H1 (cell line): ENCODE measurements around the gene NUPR1. TPM values are rescaled to one million over a fixed set of nuclear protein-coding genes. Genes with fewer than 3 reads are reported as not detected.

Source experiments
- CTCF ChIA-PET: fragments of 300-600 bp; sonication (Branson Sonifier 250); formaldehyde crosslinking; loops from one replicate; lab custom pipeline; 2021; ENCODE audit not compliant: partially characterized antibody; lab: Charles Lee
- POLR2A ChIA-PET: fragments of 300-600 bp; sonication (Branson Sonifier 250); formaldehyde crosslinking; loops from one replicate; lab custom pipeline; 2021; ENCODE audit warnings: inconsistent platforms; ENCODE audit not compliant: partially characterized antibody; lab: Charles Lee
- DNase-seq, 2 experiments: peaks; one replicate each; pipeline versions ENCODE4 v3.0.0 to v3.0.0-alpha.2; 2010 to 2022; ENCODE audit warnings: low spot score in 2 of 2, low read depth in 1 of 2, mixed read lengths in 1 of 2
- FAIRE-seq: peaks from 2 replicates; lab custom pipeline; 2011; peaks lifted over from hg19 to GRCh38; lab: Jason Lieb, UNC
- H2AFZ ChIP-seq: 2 replicates; pipeline ENCODE4 v1.8.1; 2012; ENCODE audit warnings: low read length, inconsistent platforms
- H2AK5ac ChIP-seq: 2 replicates; pipeline ENCODE4 v1.6.1; 2013; ENCODE audit warnings: low read depth, low read length
- H2BK120ac ChIP-seq: replicated peaks from 2 replicates; pipeline ENCODE3; 2013; ENCODE audit warnings: low read depth, low read length, inconsistent platforms
- H2BK12ac ChIP-seq: 2 replicates; pipeline ENCODE4 v1.6.1; 2013; ENCODE audit warnings: low read depth, low read length
- H2BK15ac ChIP-seq: 2 replicates; pipeline ENCODE4 v1.6.1; 2013; ENCODE audit warnings: low read length
- H2BK20ac ChIP-seq: 2 replicates; pipeline ENCODE4 v1.6.1; 2013; ENCODE audit warnings: low read length
- H2BK5ac ChIP-seq: 2 replicates; pipeline ENCODE4 v1.6.1; 2013; ENCODE audit warnings: low read depth, low read length
- H3K14ac ChIP-seq: 2 replicates; pipeline ENCODE4 v1.6.1; 2013; ENCODE audit warnings: inconsistent platforms; ENCODE audit not compliant: insufficient read length
- H3K18ac ChIP-seq: 2 replicates; pipeline ENCODE4 v1.6.1; 2013; ENCODE audit warnings: low read length; ENCODE audit errors: extremely low read depth
- H3K23ac ChIP-seq: 2 replicates; pipeline ENCODE4 v1.6.1; 2013; ENCODE audit warnings: inconsistent platforms; ENCODE audit not compliant: insufficient read length
- H3K23me2 ChIP-seq: 2 replicates; pipeline ENCODE4 v1.6.1; 2013; ENCODE audit warnings: low read depth, low read length
- H3K27ac ChIP-seq: 2 replicates; pipeline ENCODE4 v1.6.1; 2011; ENCODE audit warnings: low read depth, low read length, inconsistent platforms
- H3K27me3 ChIP-seq, 4 experiments: replicated peaks in 1 of 4; 1 replicate in 1 of 4; 2 replicates in 3 of 4; pipeline versions ENCODE4 v1.6.1 to v1.8.1; 2011 to 2013; ENCODE audit warnings: low read length in 3 of 4, mild to moderate bottlenecking in 3 of 4, inconsistent platforms in 2 of 4, mixed read lengths in 2 of 4, moderate library complexity in 1 of 4; ENCODE audit not compliant: control insufficient read depth in 3 of 4, insufficient read depth in 3 of 4; ENCODE audit errors: extremely low read depth in 1 of 4
- H3K36me3 ChIP-seq, 4 experiments: 2 replicates each; pipeline versions ENCODE4 v1.6.1 to v1.8.1; 2011 to 2013; ENCODE audit warnings: mild to moderate bottlenecking in 4 of 4, low read length in 3 of 4, moderate library complexity in 2 of 4, control low read depth in 1 of 4, inconsistent platforms in 1 of 4; ENCODE audit not compliant: insufficient read depth in 4 of 4, control insufficient read depth in 2 of 4
- H3K4ac ChIP-seq: replicated peaks from 2 replicates; pipeline ENCODE3; 2013; ENCODE audit warnings: low read length, low read depth, mixed read lengths, inconsistent platforms; ENCODE audit not compliant: insufficient read length
- H3K4me1 ChIP-seq, 4 experiments: replicated peaks in 1 of 4; 1 replicate in 1 of 4; 2 replicates in 3 of 4; pipeline versions ENCODE4 v1.6.1 to v1.8.1; 2011 to 2013; ENCODE audit warnings: low read length in 3 of 4, inconsistent platforms in 2 of 4, mixed read lengths in 1 of 4; ENCODE audit not compliant: insufficient read depth in 4 of 4, control insufficient read depth in 3 of 4
- H3K4me2 ChIP-seq, 2 experiments: 2 replicates each; pipeline versions ENCODE4 v1.6.1 to v1.8.1; 2011 to 2013; ENCODE audit warnings: low read depth in 2 of 2, low read length in 2 of 2, control low read depth in 1 of 2, inconsistent platforms in 1 of 2, mild to moderate bottlenecking in 1 of 2; ENCODE audit not compliant: insufficient read depth in 1 of 2
- H3K4me3 ChIP-seq, 4 experiments: fragments of 200-600, 300-600 bp in 1 of 4; sonication (generic), shearing (Covaris generic), sonication (Bioruptor Twin) in 1 of 4; 2 replicates each; pipeline versions ENCODE4 v1.5.1 to v1.8.1; 2011 to 2016; ENCODE audit warnings: low read length in 4 of 4, low read depth in 3 of 4, control low read depth in 2 of 4, inconsistent platforms in 2 of 4, mild to moderate bottlenecking in 2 of 4, mixed read lengths in 1 of 4, moderate library complexity in 1 of 4; ENCODE audit not compliant: insufficient read depth in 2 of 4; ENCODE audit errors: extremely low read depth in 1 of 4
- H3K56ac ChIP-seq: replicated peaks from 2 replicates; pipeline ENCODE3; 2013; ENCODE audit warnings: low read depth, mild to moderate bottlenecking, mixed read lengths, low read length, inconsistent platforms; ENCODE audit not compliant: insufficient read length
- H3K79me1 ChIP-seq: 2 replicates; pipeline ENCODE4 v1.6.1; 2013; ENCODE audit warnings: low read depth, low read length, control low read depth
- H3K79me2 ChIP-seq, 2 experiments: 2 replicates each; pipeline versions ENCODE4 v1.6.1 to v1.8.1; 2012 to 2013; ENCODE audit warnings: low read length in 2 of 2, mild to moderate bottlenecking in 2 of 2, inconsistent platforms in 1 of 2; ENCODE audit not compliant: insufficient read depth in 2 of 2, control insufficient read depth in 1 of 2
- H3K9ac ChIP-seq, 4 experiments: replicated peaks in 1 of 4; 1 replicate in 1 of 4; 2 replicates in 3 of 4; pipeline versions ENCODE4 v1.6.1 to v1.8.1; 2011 to 2013; ENCODE audit warnings: low read depth in 3 of 4, low read length in 3 of 4, control low read depth in 2 of 4, mild to moderate bottlenecking in 2 of 4, moderate library complexity in 2 of 4, inconsistent platforms in 1 of 4; ENCODE audit errors: extremely low read depth in 1 of 4
- H3K9me3 ChIP-seq, 2 experiments: 2 replicates each; pipeline versions ENCODE4 v1.6.1 to v1.8.1; 2012 to 2013; ENCODE audit warnings: mild to moderate bottlenecking in 2 of 2, moderate library complexity in 2 of 2, control low read depth in 1 of 2, inconsistent platforms in 1 of 2, low read depth in 1 of 2, low read length in 1 of 2, mixed read lengths in 1 of 2; ENCODE audit not compliant: insufficient read depth in 2 of 2
- H4K20me1 ChIP-seq, 2 experiments: replicated peaks in 1 of 2; 2 replicates each; pipeline versions ENCODE3 to v1.8.1; 2011 to 2013; ENCODE audit warnings: inconsistent platforms in 2 of 2, low read length in 2 of 2, mild to moderate bottlenecking in 1 of 2; ENCODE audit not compliant: insufficient read depth in 2 of 2, control insufficient read depth in 1 of 2
- H4K5ac ChIP-seq: 2 replicates; pipeline ENCODE4 v1.6.1; 2013; ENCODE audit warnings: low read length, low read depth, mixed read lengths, inconsistent platforms; ENCODE audit not compliant: insufficient read length
- H4K8ac ChIP-seq: 2 replicates; pipeline ENCODE4 v1.8.0; 2013; ENCODE audit warnings: mild to moderate bottlenecking, moderate library complexity, low read length, inconsistent platforms; ENCODE audit not compliant: insufficient read depth; ENCODE audit errors: extremely low read depth
- H4K91ac ChIP-seq: replicated peaks from 2 replicates; pipeline ENCODE3; 2013; ENCODE audit warnings: low read length, mixed read lengths, inconsistent platforms; ENCODE audit not compliant: insufficient read length
- ASH2L ChIP-seq: fragments of 200-600, 300-600 bp; sonication (generic); IDR thresholded peaks from one replicate; pipeline ENCODE4 v1.7.1; 2017; ENCODE audit warnings: low read length
- CEBPB ChIP-seq: IDR thresholded peaks from 2 replicates; pipeline ENCODE4 v1.6.1; 2012; ENCODE audit warnings: low read depth, low read length
- GABPA ChIP-seq: IDR thresholded peaks from 2 replicates; pipeline ENCODE4 v1.6.1; 2011; ENCODE audit warnings: mild to moderate bottlenecking, low read length, moderate library complexity, borderline replicate concordance; ENCODE audit not compliant: insufficient read depth
- HDAC6 ChIP-seq: IDR thresholded peaks from one replicate; pipeline ENCODE4 v1.7.1; 2012; ENCODE audit warnings: low read depth, mild to moderate bottlenecking, inconsistent platforms, low read length, moderate library complexity
- RBBP5 ChIP-seq: IDR thresholded peaks from 2 replicates; pipeline ENCODE4 v1.7.1; 2012; ENCODE audit warnings: low read depth, mild to moderate bottlenecking, inconsistent platforms, low read length, moderate library complexity, borderline replicate concordance
- RNF2 ChIP-seq: fragments of 200-900, 300-1000 bp; sonication (generic); IDR thresholded peaks from 2 replicates; pipeline ENCODE4 v1.7.1; 2016; ENCODE audit warnings: borderline replicate concordance, low read depth, mild to moderate bottlenecking, antibody characterized with exemption, low read length; ENCODE audit not compliant: poor library complexity, severe bottlenecking; ENCODE audit errors: missing control alignments
- SRF ChIP-seq: IDR thresholded peaks from 2 replicates; pipeline ENCODE4 v1.6.1; 2011; ENCODE audit warnings: mild to moderate bottlenecking, low read depth, low read length, moderate library complexity
- YY1 ChIP-seq: IDR thresholded peaks from 2 replicates; pipeline ENCODE4 v1.6.1; 2011; ENCODE audit warnings: low read depth, mild to moderate bottlenecking, low read length
- WGBS, 2 experiments: shearing (Covaris generic) in 1 of 2; methylation state at CpG; one replicate each; pipeline versions ENCODE4 v1.1.6 to v1.1.7; 2013 to 2015; ENCODE audit warnings: low lambda C conversion rate in 2 of 2, mixed read lengths in 2 of 2, inconsistent platforms in 1 of 2, low coverage in 1 of 2, missing lambda C conversion rate in 1 of 2; ENCODE audit not compliant: insufficient replicate concordance in 2 of 2, insufficient coverage in 1 of 2, insufficient read length in 1 of 2; ENCODE audit errors: extremely low coverage in 1 of 2, missing lambda C conversion rate in 1 of 2; 5-methylcytosine and 5-hydroxymethylcytosine counted together
- polyA plus RNA-seq, 7 experiments: library from polyadenylated mRNA; depleted of rRNA in 3 of 7; stranded (reverse) in 5 of 7; unstranded in 2 of 7; fragments of >200 nt in 5 of 7; fragments of 200-250 nt in 2 of 7; gene quantifications; 1 replicate in 5 of 7; 2 replicates in 1 of 7; 4 replicates in 1 of 7; pipeline versions ENCODE4 v1.2.1 to v1.2.3, GENCODE V29; 2011 to 2013; ENCODE audit warnings: missing spikeins in 2 of 7, mixed read lengths in 2 of 7
- total RNA-seq: library from RNA; stranded (reverse); fragmentation: NEBNext Ultra II Directional; extraction: Animal tissue kit (Norgen Biotek cat#: 25700); gene quantifications from 2 replicates; pipeline ENCODE4 v1.2.1, GENCODE V29; 2021

Gene NUPR1
- total and polyA plus RNA-seq, 2 of the 8 experiments (the other 6 are each of a cell fraction or from before 2014, with no cell fraction given), result 0.17 to 0.20 TPM

GRCh38 chr16:28569968-28570752 lies 31.4 kb upstream of the NUPR1 start:
- Histone ChIP-seq H3K79me2 (no peaks in the 10 kb centered on the region; a peak in 1 of 4 replicates), H3K14ac (no peak overlapping the region), H2AK5ac (no peak overlapping the region), H3K23ac (no peak overlapping the region), H4K20me1 (no peaks in the 10 kb centered on the region), H4K91ac (no peak overlapping the region), H3K56ac (no peak overlapping the region), H3K27me3 (no peaks in the 10 kb centered on the region; a peak in 1 of 7 replicates), H3K36me3 (peaks cover 0 to 3% (median 0%) of the 10 kb centered on the region in 4 experiments; a peak in 1 of 8 replicates), H3K79me1 (peaks cover 4% of the 10 kb centered on the region; the same call in 1 of the 2 replicates), H2BK20ac (no peak overlapping the region), H3K18ac (no peak overlapping the region), H4K5ac (no peak overlapping the region), H3K4me3 (no peak overlapping the region), H2BK12ac (no peak overlapping the region), H2BK120ac (no peak overlapping the region), H2AFZ (no peak overlapping the region), H3K9ac (no peak overlapping the region), H3K4ac (no peak overlapping the region), H3K23me2 (no peaks in the 10 kb centered on the region), H3K27ac (no peak overlapping the region), H4K8ac (peak overlapping the region; percentile 69; the same call in 1 of the 2 replicates), H2BK15ac (no peak overlapping the region), H3K4me1 (peaks cover 7 to 15% (median 8%) of the 10 kb centered on the region in 4 experiments), H2BK5ac (no peak overlapping the region), H3K4me2 (no peak overlapping the region), H3K9me3 (peaks cover 7 to 9% of the 10 kb centered on the region in 2 experiments)
- no peak for TF ChIP-seq CEBPB
- TF ChIP-seq RBBP5, result no peak
- no peak for TF ChIP-seq HDAC6
- TF ChIP-seq GABPA, result no peak
- TF ChIP-seq ASH2L, result no peak
- no peak for TF ChIP-seq RNF2
- TF ChIP-seq YY1, result no peak
- no peak for TF ChIP-seq SRF
- FAIRE-seq (no peak), DNase-seq (no peak)
- 89% methylated on average over 4 of the region's 4 CpGs; no CpG with 5 or more reads in 1 of the 2 experiments for WGBS, 2 experiments
- ChIA-PET CTCF (interaction anchor here (1.5 kb wide), 1 partner anchor 47 kb away, joined by 3 read pairs; no protein-coding TSS in a partner anchor), POLR2A (interaction anchor here (0.5 to 0.8 kb wide), 2 partner anchors 10 to 344 kb away, joined by 3 read pairs; no protein-coding TSS in a partner anchor)
